Neural cell (in vitro differentiated cells): ENCODE results near the gene NAGS. TPM values are rescaled to one million over a fixed set of nuclear protein-coding genes. Genes with fewer than 3 reads are reported as not detected.
A peak's percentile ranks its signal among the peaks of the same experiment; 100 is the strongest.

Experiments used
- H2AFZ ChIP-seq: fragments of 200-600, 300-800 bp; sonication (generic), shearing (Covaris generic); 2 replicates; pipeline ENCODE4 v1.6.0; 2014; ENCODE audit warnings: low read depth, mild to moderate bottlenecking, antibody characterized with exemption, low read length, moderate library complexity
- H3F3A ChIP-seq: fragments of 200-600 bp; shearing (Covaris generic); 2 replicates; pipeline ENCODE4 v1.6.1; 2016; ENCODE audit warnings: mild to moderate bottlenecking, moderate library complexity, mixed read lengths, antibody characterized with exemption, low read length; ENCODE audit not compliant: insufficient read depth, poor library complexity, severe bottlenecking
- H3K27ac ChIP-seq: fragments of 200-600, 300-800 bp; sonication (generic), shearing (Covaris generic); 2 replicates; pipeline ENCODE4 v1.5.1; 2014; ENCODE audit warnings: mild to moderate bottlenecking, low read length, moderate library complexity
- H3K27me3 ChIP-seq: fragments of 300-800, 200-600 bp; sonication (generic), shearing (Covaris generic); 2 replicates; pipeline ENCODE4 v1.6.0; 2014; ENCODE audit warnings: mild to moderate bottlenecking, low read depth, low read length, moderate library complexity; ENCODE audit not compliant: insufficient read depth
- H3K36me3 ChIP-seq: fragments of 300-800, 200-600 bp; sonication (generic), shearing (Covaris generic); 2 replicates; pipeline ENCODE4 v1.5.1; 2014; ENCODE audit warnings: mild to moderate bottlenecking, antibody characterized with exemption, low read length, moderate library complexity; ENCODE audit not compliant: insufficient read depth
- H3K4me2 ChIP-seq: fragments of 300-800, 200-600 bp; sonication (generic), shearing (Covaris generic); 2 replicates; pipeline ENCODE4 v1.6.0; 2014; ENCODE audit warnings: mild to moderate bottlenecking, low read length
- H3K4me3 ChIP-seq: fragments of 300-800, 200-600 bp; sonication (generic), shearing (Covaris generic); 2 replicates; pipeline ENCODE4 v1.5.1; 2014; ENCODE audit warnings: mild to moderate bottlenecking, low read length, moderate library complexity
- H3K79me2 ChIP-seq: fragments of 200-600 bp; shearing (Covaris generic); replicated peaks from 2 replicates; pipeline ENCODE4 v1.6.0; 2014; ENCODE audit warnings: mild to moderate bottlenecking, low read length, moderate library complexity; ENCODE audit not compliant: insufficient read depth
- H3K9ac ChIP-seq: fragments of 300-800, 200-600 bp; sonication (generic), shearing (Covaris generic); 2 replicates; pipeline ENCODE4 v1.6.1; 2016; ENCODE audit warnings: mild to moderate bottlenecking, low read length, mixed read lengths
- H3K9me2 ChIP-seq: fragments of 200-600 bp; shearing (Covaris generic); 2 replicates; pipeline ENCODE4 v1.6.1; 2016; ENCODE audit warnings: mild to moderate bottlenecking, low read length, mixed read lengths; ENCODE audit not compliant: insufficient read depth
- H3K9me3 ChIP-seq: fragments of 200-600, 300-800 bp; sonication (generic), shearing (Covaris generic); 2 replicates; pipeline ENCODE4 v1.6.1; 2016; ENCODE audit warnings: mild to moderate bottlenecking, mixed run types, low read length, moderate library complexity, mixed read lengths
- H4K20me1 ChIP-seq: fragments of 200-600 bp; shearing (Covaris generic); 2 replicates; pipeline ENCODE4 v1.6.1; 2016; ENCODE audit warnings: mild to moderate bottlenecking, mixed run types; ENCODE audit not compliant: insufficient read depth
- EP300 ChIP-seq: fragments of 450-650 bp; conservative IDR thresholded peaks from 2 replicates; pipeline ENCODE4 v1.6.1; 2014; ENCODE audit warnings: antibody characterized with exemption, mild to moderate bottlenecking, moderate library complexity; ENCODE audit not compliant: poor library complexity, severe bottlenecking
- EZH2 ChIP-seq: fragments of 200-600, 300-800 bp; shearing (Covaris generic), sonication (generic); IDR thresholded peaks from 2 replicates; pipeline ENCODE4 v1.6.1; 2014; ENCODE audit warnings: antibody characterized with exemption, low read length, borderline replicate concordance, mild to moderate bottlenecking; ENCODE audit not compliant: insufficient read depth, poor library complexity, severe bottlenecking
- MXI1 ChIP-seq: fragments of 450-650 bp; conservative IDR thresholded peaks from 2 replicates; pipeline ENCODE4 v1.6.1; 2014; ENCODE audit warnings: antibody characterized with exemption, mild to moderate bottlenecking; ENCODE audit not compliant: poor library complexity, severe bottlenecking
- POLR2AphosphoS5 ChIP-seq: IDR thresholded peaks from 2 replicates; pipeline ENCODE4 v1.6.1; 2012
- RAD21 ChIP-seq: fragments of 450-650 bp; conservative IDR thresholded peaks from 2 replicates; pipeline ENCODE4 v1.6.1; 2014; ENCODE audit warnings: antibody characterized with exemption, mild to moderate bottlenecking, moderate library complexity
- SMC3 ChIP-seq: fragments of 450-650 bp; conservative IDR thresholded peaks from 2 replicates; pipeline ENCODE4 v1.6.1; 2014; ENCODE audit warnings: antibody characterized with exemption, mild to moderate bottlenecking, moderate library complexity; ENCODE audit not compliant: poor library complexity
- TAF1 ChIP-seq: IDR thresholded peaks from 2 replicates; pipeline ENCODE4 v1.6.1; 2012; ENCODE audit warnings: low read depth
- polyA plus RNA-seq: library from polyadenylated mRNA; depleted of rRNA; stranded (reverse); fragments of >200 nt; gene quantifications from 2 replicates; pipeline ENCODE4 v1.2.3, GENCODE V29; 2014
- TF ChIP-seq, protein P1 (sequence below): IDR thresholded peaks from 2 replicates; pipeline ENCODE4 v1.6.1; 2012; ENCODE audit warnings: borderline replicate concordance
- TF ChIP-seq, protein P2 (sequence below): fragments of 450-650 bp; IDR thresholded peaks from 2 replicates; pipeline ENCODE4 v1.5.1; 2014; ENCODE audit warnings: antibody characterized with exemption, mild to moderate bottlenecking, moderate library complexity; ENCODE audit not compliant: poor library complexity, severe bottlenecking

Gene NAGS
- polyA plus RNA-seq, 1 donor from 2014 or later = not detected

DNA sequence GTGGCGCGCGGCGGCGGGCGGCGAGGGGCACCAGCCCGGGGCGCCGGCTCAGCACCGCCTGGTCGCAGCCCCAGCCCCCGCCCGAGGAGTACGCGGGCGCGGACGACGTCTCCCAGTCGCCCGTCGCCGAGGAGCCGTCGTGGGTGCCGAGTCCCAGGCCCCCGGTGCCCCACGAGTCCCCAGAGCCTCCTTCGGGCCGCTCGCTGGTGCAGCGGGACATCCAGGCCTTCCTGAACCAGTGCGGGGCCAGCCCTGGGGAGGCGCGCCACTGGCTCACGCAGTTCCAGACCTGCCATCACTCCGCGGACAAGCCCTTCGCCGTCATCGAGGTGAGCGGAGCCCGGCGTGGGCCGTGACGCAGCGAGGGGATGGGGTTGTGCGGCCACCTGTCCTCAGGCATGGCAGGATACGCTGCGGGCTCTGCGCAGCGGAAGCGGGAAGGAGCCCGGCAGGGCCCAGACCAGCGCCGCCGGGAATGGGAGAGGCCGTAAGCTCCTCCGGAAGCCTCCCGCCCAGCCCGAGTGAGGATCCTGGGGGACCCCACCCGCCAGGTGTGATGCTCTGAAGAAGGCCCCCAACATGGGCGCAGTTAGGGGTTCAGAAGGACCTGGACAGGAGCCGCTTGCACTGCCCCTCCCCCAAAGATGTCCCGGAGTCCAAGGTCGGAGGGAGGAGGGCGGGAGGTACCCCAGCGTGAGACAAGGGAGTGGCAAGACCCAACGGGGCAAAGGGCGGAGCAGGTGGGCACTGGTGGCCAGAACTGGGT lies 522 bp downstream of the NAGS start:
- Histone ChIP-seq H3K9me3 (no peaks in the 10 kb centered on the region), H4K20me1 (no peaks in the 10 kb centered on the region), H3K27ac (no peak overlapping the region), H3K79me2 (no peaks in the 10 kb centered on the region), H3K36me3 (no peaks in the 10 kb centered on the region), H3K9me2 (no peaks in the 10 kb centered on the region), H3K4me2 (no peak overlapping the region), H3K27me3 (peaks cover 64% of the 10 kb centered on the region), H3K9ac (no peak overlapping the region), H3F3A (no peaks in the 10 kb centered on the region), H2AFZ (no peak overlapping the region), H3K4me3 (peak overlapping the region; percentile 70)
- no peak for TF ChIP-seq SMC3
- TF ChIP-seq EZH2 = peak; percentile 64

DNA sequence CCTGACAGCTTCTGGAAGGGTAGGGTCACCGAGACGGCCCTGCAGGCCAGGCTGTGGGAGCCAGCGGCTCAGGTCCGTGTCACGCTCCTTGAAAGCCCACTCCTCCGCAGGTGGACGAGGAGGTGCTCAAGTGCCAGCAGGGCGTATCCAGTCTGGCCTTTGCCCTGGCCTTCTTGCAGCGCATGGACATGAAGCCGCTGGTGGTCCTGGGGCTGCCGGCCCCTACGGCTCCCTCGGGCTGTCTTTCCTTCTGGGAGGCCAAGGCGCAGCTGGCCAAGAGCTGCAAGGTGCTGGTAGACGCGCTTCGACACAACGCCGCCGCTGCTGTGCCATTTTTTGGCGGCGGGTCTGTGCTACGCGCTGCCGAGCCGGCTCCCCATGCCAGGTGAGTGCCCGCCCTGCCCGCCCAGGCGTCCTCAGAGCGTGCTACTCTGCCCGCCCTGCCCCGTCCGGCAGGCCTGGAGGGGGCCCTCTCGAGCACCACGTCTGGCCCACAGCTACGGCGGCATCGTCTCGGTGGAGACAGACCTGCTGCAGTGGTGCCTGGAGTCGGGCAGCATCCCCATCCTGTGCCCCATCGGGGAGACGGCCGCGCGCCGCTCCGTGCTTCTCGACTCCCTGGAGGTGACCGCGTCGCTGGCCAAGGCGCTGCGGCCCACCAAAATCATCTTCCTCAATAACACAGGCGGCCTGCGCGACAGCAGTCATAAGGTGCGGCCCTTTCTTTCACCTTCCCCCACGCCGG lies 1.3 kb downstream of the NAGS start:
- Histone ChIP-seq H3K9me3 (no peaks in the 10 kb centered on the region), H3K79me2 (no peaks in the 10 kb centered on the region), H3K9ac (no peak overlapping the region), H3K4me3 (peak overlapping the region; percentile 70), H3K36me3 (no peaks in the 10 kb centered on the region), H3K4me2 (no peak overlapping the region), H4K20me1 (no peaks in the 10 kb centered on the region), H3K27ac (no peak overlapping the region), H3K27me3 (peaks cover 64% of the 10 kb centered on the region), H3K9me2 (no peaks in the 10 kb centered on the region), H2AFZ (no peak overlapping the region), H3F3A (no peaks in the 10 kb centered on the region)
- TF ChIP-seq EP300 (no peak), MXI1 (no peak), TAF1 (no peak), RAD21 (no peak), SMC3 (no peak), EZH2 (peak; percentile 80), POLR2AphosphoS5 (no peak)
- TF ChIP-seq, protein P1, sequence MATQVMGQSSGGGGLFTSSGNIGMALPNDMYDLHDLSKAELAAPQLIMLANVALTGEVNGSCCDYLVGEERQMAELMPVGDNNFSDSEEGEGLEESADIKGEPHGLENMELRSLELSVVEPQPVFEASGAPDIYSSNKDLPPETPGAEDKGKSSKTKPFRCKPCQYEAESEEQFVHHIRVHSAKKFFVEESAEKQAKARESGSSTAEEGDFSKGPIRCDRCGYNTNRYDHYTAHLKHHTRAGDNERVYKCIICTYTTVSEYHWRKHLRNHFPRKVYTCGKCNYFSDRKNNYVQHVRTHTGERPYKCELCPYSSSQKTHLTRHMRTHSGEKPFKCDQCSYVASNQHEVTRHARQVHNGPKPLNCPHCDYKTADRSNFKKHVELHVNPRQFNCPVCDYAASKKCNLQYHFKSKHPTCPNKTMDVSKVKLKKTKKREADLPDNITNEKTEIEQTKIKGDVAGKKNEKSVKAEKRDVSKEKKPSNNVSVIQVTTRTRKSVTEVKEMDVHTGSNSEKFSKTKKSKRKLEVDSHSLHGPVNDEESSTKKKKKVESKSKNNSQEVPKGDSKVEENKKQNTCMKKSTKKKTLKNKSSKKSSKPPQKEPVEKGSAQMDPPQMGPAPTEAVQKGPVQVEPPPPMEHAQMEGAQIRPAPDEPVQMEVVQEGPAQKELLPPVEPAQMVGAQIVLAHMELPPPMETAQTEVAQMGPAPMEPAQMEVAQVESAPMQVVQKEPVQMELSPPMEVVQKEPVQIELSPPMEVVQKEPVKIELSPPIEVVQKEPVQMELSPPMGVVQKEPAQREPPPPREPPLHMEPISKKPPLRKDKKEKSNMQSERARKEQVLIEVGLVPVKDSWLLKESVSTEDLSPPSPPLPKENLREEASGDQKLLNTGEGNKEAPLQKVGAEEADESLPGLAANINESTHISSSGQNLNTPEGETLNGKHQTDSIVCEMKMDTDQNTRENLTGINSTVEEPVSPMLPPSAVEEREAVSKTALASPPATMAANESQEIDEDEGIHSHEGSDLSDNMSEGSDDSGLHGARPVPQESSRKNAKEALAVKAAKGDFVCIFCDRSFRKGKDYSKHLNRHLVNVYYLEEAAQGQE = no peak

DNA sequence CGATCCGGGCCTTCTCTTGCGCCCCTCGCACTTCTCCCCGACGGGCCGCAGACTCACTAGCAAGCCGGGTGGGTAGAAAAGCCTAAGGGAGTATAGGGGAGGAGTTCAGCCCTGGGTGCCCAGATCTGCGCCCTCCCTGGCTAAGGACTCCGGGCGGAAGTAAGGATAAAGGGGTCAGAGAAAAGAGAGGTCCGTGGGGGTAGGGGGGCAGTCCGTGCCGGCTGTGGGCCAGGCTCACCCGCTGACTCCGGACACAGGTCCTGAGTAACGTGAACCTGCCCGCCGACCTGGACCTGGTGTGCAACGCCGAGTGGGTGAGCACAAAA lies 1.8 kb downstream of the NAGS start:
- H3K36me3 ChIP-seq = no peaks in the 10 kb centered on the region
- H3K9me3 ChIP-seq = no peaks in the 10 kb centered on the region
- H3K79me2 ChIP-seq = no peaks in the 10 kb centered on the region
- no peak overlapping the region for H3K27ac ChIP-seq
- H3K4me2 ChIP-seq = no peak overlapping the region
- H3K27me3 ChIP-seq = peaks cover 60% of the 10 kb centered on the region
- no peak for TF ChIP-seq TAF1
- TF ChIP-seq POLR2AphosphoS5 = no peak
- TF ChIP-seq, protein P2, sequence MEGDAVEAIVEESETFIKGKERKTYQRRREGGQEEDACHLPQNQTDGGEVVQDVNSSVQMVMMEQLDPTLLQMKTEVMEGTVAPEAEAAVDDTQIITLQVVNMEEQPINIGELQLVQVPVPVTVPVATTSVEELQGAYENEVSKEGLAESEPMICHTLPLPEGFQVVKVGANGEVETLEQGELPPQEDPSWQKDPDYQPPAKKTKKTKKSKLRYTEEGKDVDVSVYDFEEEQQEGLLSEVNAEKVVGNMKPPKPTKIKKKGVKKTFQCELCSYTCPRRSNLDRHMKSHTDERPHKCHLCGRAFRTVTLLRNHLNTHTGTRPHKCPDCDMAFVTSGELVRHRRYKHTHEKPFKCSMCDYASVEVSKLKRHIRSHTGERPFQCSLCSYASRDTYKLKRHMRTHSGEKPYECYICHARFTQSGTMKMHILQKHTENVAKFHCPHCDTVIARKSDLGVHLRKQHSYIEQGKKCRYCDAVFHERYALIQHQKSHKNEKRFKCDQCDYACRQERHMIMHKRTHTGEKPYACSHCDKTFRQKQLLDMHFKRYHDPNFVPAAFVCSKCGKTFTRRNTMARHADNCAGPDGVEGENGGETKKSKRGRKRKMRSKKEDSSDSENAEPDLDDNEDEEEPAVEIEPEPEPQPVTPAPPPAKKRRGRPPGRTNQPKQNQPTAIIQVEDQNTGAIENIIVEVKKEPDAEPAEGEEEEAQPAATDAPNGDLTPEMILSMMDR = no peak
- TF ChIP-seq MXI1 = no peak
- TF ChIP-seq SMC3 = no peak
- TF ChIP-seq, protein P1 = no peak
- TF ChIP-seq RAD21 = no peak
- TF ChIP-seq EP300 = no peak
- TF ChIP-seq EZH2 = no peak
- no peaks in the 10 kb centered on the region for H4K20me1 ChIP-seq
- H3F3A ChIP-seq = no peaks in the 10 kb centered on the region
- H2AFZ ChIP-seq = no peak overlapping the region
- no peaks in the 10 kb centered on the region for H3K9me2 ChIP-seq
- peak overlapping the region; percentile 70 for H3K4me3 ChIP-seq
- H3K9ac ChIP-seq = no peak overlapping the region
